HEK293 (cell line): ENCODE data around the gene SPATA16.

Experiments
- CTCF ChIA-PET: fragments of 350-600 bp; formaldehyde crosslinking; extraction: SDS; loops from one replicate; lab custom pipeline; 2021; ENCODE audit warnings: antibody characterized with exemption; lab: Yijun Ruan, JAX
- POLR2A ChIA-PET: fragments of 300-600 bp; formaldehyde crosslinking; extraction: SDS; loops from one replicate; lab custom pipeline; 2020; ENCODE audit warnings: antibody characterized with exemption, inconsistent platforms; lab: Yijun Ruan, JAX
- H3K27ac ChIP-seq: fragments of 200-500 bp; sonication (Bioruptor generic); 2 replicates; pipeline ENCODE4 v1.5.1; 2014; ENCODE audit warnings: low read depth, low read length, control low read depth, inconsistent platforms; ENCODE audit errors: extremely low read depth
- H3K36me3 ChIP-seq, 2 experiments: fragments of 200-500 bp in 1 of 2; sonication (Bioruptor generic) in 1 of 2; 1 replicate in 1 of 2; 2 replicates in 1 of 2; pipeline ENCODE4 v1.5.1; 2014 to 2017; ENCODE audit warnings: inconsistent platforms in 2 of 2, low read length in 2 of 2; ENCODE audit not compliant: control insufficient read depth in 2 of 2, insufficient read depth in 1 of 2
- H3K4me1 ChIP-seq: fragments of 200-500 bp; sonication (Bioruptor generic); 2 replicates; pipeline ENCODE4 v1.5.1; 2014; ENCODE audit warnings: mild to moderate bottlenecking, low read length, inconsistent platforms; ENCODE audit not compliant: control insufficient read depth, insufficient read depth
- H3K4me3 ChIP-seq: 2 replicates; pipeline ENCODE4 v1.5.1; 2011; ENCODE audit warnings: low read depth, mild to moderate bottlenecking, control low read depth, low read length, moderate library complexity
- H3K9me3 ChIP-seq: fragments of 200-500 bp; sonication (Bioruptor generic); 2 replicates; pipeline ENCODE4 v1.5.1; 2014; ENCODE audit warnings: low read depth, low read length, inconsistent platforms; ENCODE audit not compliant: control insufficient read depth, insufficient read depth
- GFI1B ChIP-seq: fragments of 450-650 bp; formaldehyde crosslinking; IDR thresholded peaks from 2 replicates; pipeline ENCODE4 v1.5.1; 2016; ENCODE audit warnings: missing biosample characterization, missing genetic modification characterization
- MZF1 ChIP-seq: fragments of 450-650 bp; formaldehyde crosslinking; IDR thresholded peaks from 2 replicates; pipeline ENCODE4 v1.5.1; 2017; ENCODE audit warnings: missing biosample characterization, missing genetic modification characterization, borderline replicate concordance
- REPIN1 ChIP-seq: fragments of 450-650 bp; formaldehyde crosslinking; IDR thresholded peaks from 2 replicates; pipeline ENCODE4 v1.5.1; 2017; ENCODE audit warnings: missing biosample characterization, missing genetic modification characterization, low read depth
- ZFP41 ChIP-seq: fragments of 450-650 bp; formaldehyde crosslinking; IDR thresholded peaks from 2 replicates; pipeline ENCODE4 v1.5.1; 2016; ENCODE audit warnings: missing biosample characterization, missing genetic modification characterization, borderline replicate concordance
- ZNF10 ChIP-seq: fragments of 450-650 bp; formaldehyde crosslinking; IDR thresholded peaks from 2 replicates; pipeline ENCODE4 v1.5.1; 2017; ENCODE audit warnings: missing biosample characterization, missing genetic modification characterization
- ZNF114 ChIP-seq: fragments of 450-650 bp; formaldehyde crosslinking; IDR thresholded peaks from 2 replicates; pipeline ENCODE4 v1.5.0; 2017; ENCODE audit warnings: missing biosample characterization, missing genetic modification characterization
- ZNF16 ChIP-seq: fragments of 450-650 bp; formaldehyde crosslinking; IDR thresholded peaks from 2 replicates; pipeline ENCODE4 v1.5.1; 2016; ENCODE audit warnings: low read depth, missing biosample characterization, missing genetic modification characterization
- ZNF19 ChIP-seq: fragments of 450-650 bp; formaldehyde crosslinking; IDR thresholded peaks from 2 replicates; pipeline ENCODE4; 2016; ENCODE audit warnings: missing biosample characterization, missing genetic modification characterization, low read depth
- ZNF202 ChIP-seq: fragments of 450-650 bp; formaldehyde crosslinking; IDR thresholded peaks from 2 replicates; pipeline ENCODE4 v1.5.1; 2016; ENCODE audit warnings: missing biosample characterization, missing genetic modification characterization, borderline replicate concordance
- ZNF214 ChIP-seq: fragments of 450-650 bp; formaldehyde crosslinking; IDR thresholded peaks from 2 replicates; pipeline ENCODE4 v1.5.1; 2017; ENCODE audit warnings: missing biosample characterization, mild to moderate bottlenecking, missing genetic modification characterization, borderline replicate concordance
- ZNF23 ChIP-seq: fragments of 450-650 bp; formaldehyde crosslinking; IDR thresholded peaks from 2 replicates; pipeline ENCODE4 v1.5.1; 2016; ENCODE audit warnings: missing biosample characterization, missing genetic modification characterization, borderline replicate concordance
- ZNF558 ChIP-seq: fragments of 450-650 bp; formaldehyde crosslinking; IDR thresholded peaks from 2 replicates; pipeline ENCODE4 v1.5.1; 2016; ENCODE audit warnings: missing biosample characterization, missing genetic modification characterization
- ZNF626 ChIP-seq: fragments of 450-650 bp; sonication (Bioruptor Pico); formaldehyde crosslinking; IDR thresholded peaks from 2 replicates; pipeline ENCODE4 v1.5.1; 2018; ENCODE audit warnings: missing biosample characterization, missing genetic modification characterization, inconsistent platforms
- ZNF654 ChIP-seq: fragments of 450-650 bp; formaldehyde crosslinking; IDR thresholded peaks from 2 replicates; pipeline ENCODE4 v1.5.1; 2016; ENCODE audit warnings: low read depth, missing biosample characterization, missing genetic modification characterization
- ZNF777 ChIP-seq: fragments of 450-650 bp; formaldehyde crosslinking; IDR thresholded peaks from 2 replicates; pipeline ENCODE4 v1.5.1; 2017; ENCODE audit warnings: missing biosample characterization, missing genetic modification characterization, borderline replicate concordance
- ZSCAN30 ChIP-seq: fragments of 450-650 bp; IDR thresholded peaks from 2 replicates; pipeline ENCODE4 v1.5.1; 2018; ENCODE audit warnings: missing biosample characterization, mild to moderate bottlenecking, missing genetic modification characterization, moderate library complexity
- TF ChIP-seq, protein P1 (sequence below): fragments of 450-650 bp; formaldehyde crosslinking; IDR thresholded peaks from 2 replicates; pipeline ENCODE4 v1.5.1; 2017; ENCODE audit warnings: missing biosample characterization, missing genetic modification characterization
- TF ChIP-seq, protein P2 (sequence below): fragments of 450-650 bp; formaldehyde crosslinking; IDR thresholded peaks from 2 replicates; pipeline ENCODE4 v1.5.1; 2017; ENCODE audit warnings: missing biosample characterization, missing genetic modification characterization
- TF ChIP-seq, protein P3 (sequence below): fragments of 450-650 bp; formaldehyde crosslinking; IDR thresholded peaks from 2 replicates; pipeline ENCODE4 v1.5.1; 2017; ENCODE audit warnings: missing biosample characterization, missing genetic modification characterization
- TF ChIP-seq, protein P4 (sequence below): fragments of 450-650 bp; formaldehyde crosslinking; IDR thresholded peaks from 2 replicates; pipeline ENCODE4 v1.5.1; 2016; ENCODE audit warnings: missing biosample characterization, missing genetic modification characterization

The SPATA16 gene

DNA sequence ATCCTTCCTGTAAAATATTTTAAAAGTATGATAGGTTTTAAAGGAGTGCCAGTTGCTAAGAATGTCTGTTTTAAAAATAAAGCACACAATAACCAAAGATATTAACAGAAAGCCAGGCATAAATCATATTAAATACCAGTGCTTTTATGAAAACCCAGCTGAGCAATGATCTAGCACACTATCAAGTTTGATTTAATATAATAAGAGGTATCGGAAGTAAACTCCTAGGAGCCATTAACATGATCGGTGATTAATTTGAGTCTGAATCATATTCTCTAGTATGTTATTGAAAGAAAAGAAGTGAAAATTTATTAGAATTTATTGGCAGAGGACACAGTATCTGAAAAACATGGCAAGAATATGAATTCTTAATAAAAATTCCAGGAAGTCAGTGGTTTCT, 91.7 kb downstream of the SPATA16 start:
- no peak overlapping the region for H3K27ac ChIP-seq
- ChIA-PET POLR2A (no interaction called here), CTCF (interaction anchor here (1.1 kb wide), 1 partner anchor 213 kb away, joined by 4 read pairs; no protein-coding TSS in a partner anchor)
- no peaks in the 10 kb centered on the region for H3K4me1 ChIP-seq
- no peak overlapping the region for H3K4me3 ChIP-seq
- no peaks in the 10 kb centered on the region for H3K36me3 ChIP-seq
- no peaks in the 10 kb centered on the region for H3K9me3 ChIP-seq
- no peak for TF ChIP-seq ZNF202
- TF ChIP-seq ZNF214 (tag by site-specific recombination) = no peak
- TF ChIP-seq MZF1 (tag by site-specific recombination) = no peak
- TF ChIP-seq ZNF114 (tag by site-specific recombination) = no peak
- no peak for TF ChIP-seq ZNF16 (tag by site-specific recombination)
- no peak for TF ChIP-seq ZNF19
- TF ChIP-seq ZNF777 (tag by site-specific recombination) = no peak
- TF ChIP-seq, protein P1, sequence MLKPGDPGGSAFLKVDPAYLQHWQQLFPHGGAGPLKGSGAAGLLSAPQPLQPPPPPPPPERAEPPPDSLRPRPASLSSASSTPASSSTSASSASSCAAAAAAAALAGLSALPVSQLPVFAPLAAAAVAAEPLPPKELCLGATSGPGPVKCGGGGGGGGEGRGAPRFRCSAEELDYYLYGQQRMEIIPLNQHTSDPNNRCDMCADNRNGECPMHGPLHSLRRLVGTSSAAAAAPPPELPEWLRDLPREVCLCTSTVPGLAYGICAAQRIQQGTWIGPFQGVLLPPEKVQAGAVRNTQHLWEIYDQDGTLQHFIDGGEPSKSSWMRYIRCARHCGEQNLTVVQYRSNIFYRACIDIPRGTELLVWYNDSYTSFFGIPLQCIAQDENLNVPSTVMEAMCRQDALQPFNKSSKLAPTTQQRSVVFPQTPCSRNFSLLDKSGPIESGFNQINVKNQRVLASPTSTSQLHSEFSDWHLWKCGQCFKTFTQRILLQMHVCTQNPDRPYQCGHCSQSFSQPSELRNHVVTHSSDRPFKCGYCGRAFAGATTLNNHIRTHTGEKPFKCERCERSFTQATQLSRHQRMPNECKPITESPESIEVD (tag by site-specific recombination) = no peak
- TF ChIP-seq, protein P2, sequence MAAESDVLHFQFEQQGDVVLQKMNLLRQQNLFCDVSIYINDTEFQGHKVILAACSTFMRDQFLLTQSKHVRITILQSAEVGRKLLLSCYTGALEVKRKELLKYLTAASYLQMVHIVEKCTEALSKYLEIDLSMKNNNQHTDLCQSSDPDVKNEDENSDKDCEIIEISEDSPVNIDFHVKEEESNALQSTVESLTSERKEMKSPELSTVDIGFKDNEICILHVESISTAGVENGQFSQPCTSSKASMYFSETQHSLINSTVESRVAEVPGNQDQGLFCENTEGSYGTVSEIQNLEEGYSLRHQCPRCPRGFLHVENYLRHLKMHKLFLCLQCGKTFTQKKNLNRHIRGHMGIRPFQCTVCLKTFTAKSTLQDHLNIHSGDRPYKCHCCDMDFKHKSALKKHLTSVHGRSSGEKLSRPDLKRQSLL (tag by site-specific recombination) = no peak
- TF ChIP-seq, protein P3, sequence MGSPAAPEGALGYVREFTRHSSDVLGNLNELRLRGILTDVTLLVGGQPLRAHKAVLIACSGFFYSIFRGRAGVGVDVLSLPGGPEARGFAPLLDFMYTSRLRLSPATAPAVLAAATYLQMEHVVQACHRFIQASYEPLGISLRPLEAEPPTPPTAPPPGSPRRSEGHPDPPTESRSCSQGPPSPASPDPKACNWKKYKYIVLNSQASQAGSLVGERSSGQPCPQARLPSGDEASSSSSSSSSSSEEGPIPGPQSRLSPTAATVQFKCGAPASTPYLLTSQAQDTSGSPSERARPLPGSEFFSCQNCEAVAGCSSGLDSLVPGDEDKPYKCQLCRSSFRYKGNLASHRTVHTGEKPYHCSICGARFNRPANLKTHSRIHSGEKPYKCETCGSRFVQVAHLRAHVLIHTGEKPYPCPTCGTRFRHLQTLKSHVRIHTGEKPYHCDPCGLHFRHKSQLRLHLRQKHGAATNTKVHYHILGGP (tag by site-specific recombination) = no peak
- TF ChIP-seq ZNF10 = no peak
- no peak for TF ChIP-seq ZNF558 (tag by site-specific recombination)

DNA sequence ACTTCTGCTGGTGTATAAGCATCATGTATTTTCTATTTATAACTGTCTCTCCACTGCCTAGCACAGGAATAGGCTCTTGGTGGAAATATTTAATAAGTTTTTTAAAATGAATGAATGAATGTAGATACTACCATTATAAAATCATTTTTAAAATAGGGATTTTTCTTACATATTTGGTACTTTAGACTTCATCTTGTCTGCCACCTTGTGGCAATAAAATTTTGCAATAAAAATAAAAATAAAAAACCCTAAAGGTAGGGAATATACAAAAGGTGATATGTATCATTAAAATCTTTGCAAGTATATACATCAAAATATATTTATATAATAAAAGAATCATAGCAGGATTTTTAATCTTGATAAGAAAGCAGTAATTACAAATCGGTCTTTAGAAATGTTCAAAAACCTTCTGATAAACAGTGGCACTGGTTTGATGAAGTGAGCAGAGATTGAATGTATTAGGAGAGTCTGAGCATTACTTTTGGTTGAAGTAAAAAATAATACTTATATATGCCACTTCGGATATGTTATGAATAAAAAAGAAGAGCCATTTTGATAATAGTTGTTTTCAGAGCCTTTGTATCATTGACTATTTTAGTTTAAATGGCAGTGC, 95.2 kb downstream of the SPATA16 start:
- no peak overlapping the region for H3K4me3 ChIP-seq
- POLR2A ChIA-PET = no interaction called here
- CTCF ChIA-PET = interaction anchor here (0.7 kb wide), 1 partner anchor 152 kb away, joined by 3 read pairs; no protein-coding TSS in a partner anchor

More for the DNA sequence above, 95.2 kb downstream of the SPATA16 start:
- TF ChIP-seq ZNF23 (tag by site-specific recombination) = no peak
- no peak for TF ChIP-seq GFI1B (tag by site-specific recombination)
- TF ChIP-seq, protein P4, sequence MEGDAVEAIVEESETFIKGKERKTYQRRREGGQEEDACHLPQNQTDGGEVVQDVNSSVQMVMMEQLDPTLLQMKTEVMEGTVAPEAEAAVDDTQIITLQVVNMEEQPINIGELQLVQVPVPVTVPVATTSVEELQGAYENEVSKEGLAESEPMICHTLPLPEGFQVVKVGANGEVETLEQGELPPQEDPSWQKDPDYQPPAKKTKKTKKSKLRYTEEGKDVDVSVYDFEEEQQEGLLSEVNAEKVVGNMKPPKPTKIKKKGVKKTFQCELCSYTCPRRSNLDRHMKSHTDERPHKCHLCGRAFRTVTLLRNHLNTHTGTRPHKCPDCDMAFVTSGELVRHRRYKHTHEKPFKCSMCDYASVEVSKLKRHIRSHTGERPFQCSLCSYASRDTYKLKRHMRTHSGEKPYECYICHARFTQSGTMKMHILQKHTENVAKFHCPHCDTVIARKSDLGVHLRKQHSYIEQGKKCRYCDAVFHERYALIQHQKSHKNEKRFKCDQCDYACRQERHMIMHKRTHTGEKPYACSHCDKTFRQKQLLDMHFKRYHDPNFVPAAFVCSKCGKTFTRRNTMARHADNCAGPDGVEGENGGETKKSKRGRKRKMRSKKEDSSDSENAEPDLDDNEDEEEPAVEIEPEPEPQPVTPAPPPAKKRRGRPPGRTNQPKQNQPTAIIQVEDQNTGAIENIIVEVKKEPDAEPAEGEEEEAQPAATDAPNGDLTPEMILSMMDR (tag by site-specific recombination) = no peak
- TF ChIP-seq ZFP41 (tag by site-specific recombination) = no peak
- TF ChIP-seq ZNF654 = peak; percentile 24; the same call in 1 of the 2 replicates
- TF ChIP-seq REPIN1 = no peak
- TF ChIP-seq ZSCAN30 (tag by site-specific recombination) = no peak
- no peak for TF ChIP-seq ZNF626 (tag by site-specific recombination)
- H3K9me3 ChIP-seq = no peaks in the 10 kb centered on the region
- H3K4me1 ChIP-seq = no peaks in the 10 kb centered on the region
- no peak overlapping the region for H3K27ac ChIP-seq
- no peaks in the 10 kb centered on the region for H3K36me3 ChIP-seq
